Suprapubic skin (tissue), 4 donors: ENCODE measurements around the gene TMEM170A. TPM values are rescaled to one million over a fixed set of nuclear protein-coding genes. Genes with fewer than 3 reads are reported as not detected.
A peak's percentile ranks its signal among the peaks of the same experiment; 100 is the strongest.

Experiments used
- DNase-seq, 2 donors: peaks; one replicate each; pipeline ENCODE4 v3.0.0-alpha.2; 2019; ENCODE audit warnings: low spot score in 2 of 2
- H3K27ac ChIP-seq: fragments of 200-600 bp; sonication (generic); one replicate; pipeline ENCODE4 v1.5.1; 2019
- H3K27me3 ChIP-seq: fragments of 200-600 bp; sonication (generic); one replicate; pipeline ENCODE4 v1.5.1; 2019
- H3K36me3 ChIP-seq: fragments of 200-600 bp; sonication (generic); one replicate; pipeline ENCODE4 v1.5.1; 2019
- H3K4me1 ChIP-seq: fragments of 200-600 bp; sonication (generic); one replicate; pipeline ENCODE4 v1.5.1; 2019
- H3K4me3 ChIP-seq: fragments of 200-600 bp; sonication (generic); one replicate; pipeline ENCODE4 v1.5.1; 2019; ENCODE audit warnings: mild to moderate bottlenecking
- H3K9me3 ChIP-seq: fragments of 200-600 bp; sonication (generic); one replicate; pipeline ENCODE4 v1.5.1; 2019
- CTCF ChIP-seq, 2 donors: fragments of 200-600 bp in 1 of 2; fragments of 450-650 bp in 1 of 2; sonication (generic) in 1 of 2; IDR thresholded peaks; one replicate each; pipeline ENCODE4 v1.5.1; 2016 to 2019; ENCODE audit warnings: antibody characterized with exemption in 2 of 2, mild to moderate bottlenecking in 1 of 2, moderate library complexity in 1 of 2
- EP300 ChIP-seq: sonication (generic); formaldehyde crosslinking; IDR thresholded peaks from one replicate; pipeline ENCODE4 v1.6.1; 2017; ENCODE audit warnings: antibody characterized with exemption
- POLR2A ChIP-seq, 2 donors: fragments of 450-650 bp; IDR thresholded peaks; one replicate each; pipeline ENCODE4 v1.6.1; 2017; ENCODE audit warnings: antibody characterized with exemption in 2 of 2, mild to moderate bottlenecking in 2 of 2, moderate library complexity in 2 of 2
- POLR2AphosphoS5 ChIP-seq, 3 donors: sonication (generic); formaldehyde crosslinking; IDR thresholded peaks; one replicate each; pipeline ENCODE4 v1.6.1; 2017; ENCODE audit warnings: antibody characterized with exemption in 3 of 3
- WGBS: methylation state at CpG from one replicate; pipeline ENCODE4 v1.1.5; 2018; 5-methylcytosine and 5-hydroxymethylcytosine counted together
- total RNA-seq, 4 donors: library from RNA; depleted of rRNA; stranded (reverse); fragments of >200 nt; gene quantifications; one replicate each; pipeline ENCODE4 v1.1.0, GENCODE V29; 2016

TMEM170A gene
- total RNA-seq, 4 donors from 2014 or later, result 15.8 to 17.5 (median 16.5) TPM

- TF ChIP-seq POLR2A (IDR thresholded peaks at IDR 0.05) (no peak), POLR2AphosphoS5 (IDR thresholded peaks at IDR 0.05) (no peak), EP300 (no peak), CTCF (IDR thresholded peaks at IDR 0.05) (no peak)
- no peaks in the 10 kb centered on the region for H3K36me3 ChIP-seq
- peaks cover 21% of the 10 kb centered on the region for H3K4me1 ChIP-seq
- WGBS, result 38% methylated on average over 1 of the region's 1 CpG
- H3K27ac ChIP-seq, result no peak overlapping the region
- H3K9me3 ChIP-seq, result no peaks in the 10 kb centered on the region
- H3K4me3 ChIP-seq, result no peak overlapping the region
- peak in 1 of 2 donors; percentile 28 for DNase-seq
- H3K27me3 ChIP-seq, result no peaks in the 10 kb centered on the region
These were observed 4.0 kb downstream of the TMEM170A start for GRCh38 chr16:75460446-75460845.

GRCh38 chr16:75459691-75460090, 4.8 kb downstream of the TMEM170A start:
- H3K36me3 ChIP-seq, result no peaks in the 10 kb centered on the region
- H3K27me3 ChIP-seq, result no peaks in the 10 kb centered on the region
- H3K9me3 ChIP-seq, result no peaks in the 10 kb centered on the region
- DNase-seq, result no peak
- H3K4me3 ChIP-seq, result no peak overlapping the region
- TF ChIP-seq EP300 (no peak), POLR2A (IDR thresholded peaks at IDR 0.05) (no peak), POLR2AphosphoS5 (IDR thresholded peaks at IDR 0.05) (no peak), CTCF (IDR thresholded peaks at IDR 0.05) (no peak)
- H3K27ac ChIP-seq, result no peak overlapping the region
- peaks cover 18% of the 10 kb centered on the region for H3K4me1 ChIP-seq
- WGBS, result 97% methylated on average over 4 of the region's 4 CpGs

DNA sequence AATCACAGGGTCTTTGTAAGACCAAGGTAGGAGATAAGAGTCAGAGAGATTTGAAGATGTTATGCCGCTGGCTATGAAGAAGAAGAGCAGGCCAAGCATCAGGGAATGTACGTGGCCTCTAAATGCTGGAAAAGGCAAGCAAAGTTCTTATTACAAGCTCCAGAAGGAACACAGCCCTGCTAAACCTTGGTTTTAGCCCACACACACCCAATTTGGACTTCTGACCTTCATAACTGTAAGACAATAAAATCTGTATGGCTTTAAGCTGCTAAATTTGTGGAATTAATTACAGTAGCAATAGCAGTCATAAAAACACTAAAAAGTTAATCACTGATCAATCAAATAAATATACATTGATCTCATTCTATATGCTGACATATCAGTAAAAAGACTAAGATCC, 6.0 kb downstream of the TMEM170A start:
- Histone ChIP-seq H3K4me3 (no peak overlapping the region), H3K27me3 (no peaks in the 10 kb centered on the region), H3K27ac (no peak overlapping the region), H3K4me1 (peaks cover 16% of the 10 kb centered on the region), H3K9me3 (no peaks in the 10 kb centered on the region), H3K36me3 (no peaks in the 10 kb centered on the region)
- WGBS, result 94% methylated on average over 2 of the region's 2 CpGs
- TF ChIP-seq POLR2AphosphoS5 (IDR thresholded peaks at IDR 0.05) (no peak), CTCF (IDR thresholded peaks at IDR 0.05) (no peak), POLR2A (IDR thresholded peaks at IDR 0.05) (no peak), EP300 (no peak)
- no peak for DNase-seq

DNA sequence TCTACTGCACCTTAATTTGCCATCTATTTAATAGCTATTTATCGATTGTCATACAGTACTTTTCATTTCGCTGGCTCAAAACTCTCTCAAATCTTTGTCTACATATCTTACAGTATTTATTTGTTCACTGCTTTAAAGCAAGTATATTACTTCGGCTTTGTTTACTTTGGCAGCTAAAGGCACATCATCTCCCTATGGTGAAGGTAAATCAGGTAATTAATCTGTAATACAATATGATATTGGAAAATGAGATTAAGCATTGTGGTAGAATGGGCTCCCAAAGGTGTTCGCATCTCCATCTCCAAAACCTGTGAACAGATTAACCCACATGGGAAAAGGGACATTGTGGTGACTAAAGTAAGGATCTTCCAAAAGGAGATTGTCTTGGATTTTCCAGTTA, 6.5 kb downstream of the TMEM170A start:
- TF ChIP-seq CTCF (IDR thresholded peaks at IDR 0.05), result no peak
- no peak for TF ChIP-seq EP300
- no peak for TF ChIP-seq POLR2AphosphoS5 (IDR thresholded peaks at IDR 0.05)
- TF ChIP-seq POLR2A (IDR thresholded peaks at IDR 0.05), result no peak
- Histone ChIP-seq H3K9me3 (no peaks in the 10 kb centered on the region), H3K4me3 (no peak overlapping the region), H3K36me3 (no peaks in the 10 kb centered on the region), H3K27ac (no peak overlapping the region), H3K4me1 (peaks cover 14% of the 10 kb centered on the region), H3K27me3 (no peaks in the 10 kb centered on the region)
- WGBS, result 92% methylated on average over 4 of the region's 4 CpGs
- no peak for DNase-seq

- peaks cover 10% of the 10 kb centered on the region for H3K4me1 ChIP-seq
- no peaks in the 10 kb centered on the region for H3K9me3 ChIP-seq
- no peak for TF ChIP-seq POLR2AphosphoS5 (IDR thresholded peaks at IDR 0.05)
- TF ChIP-seq CTCF (IDR thresholded peaks at IDR 0.05), result no peak
- TF ChIP-seq EP300, result no peak
- no peak for TF ChIP-seq POLR2A (IDR thresholded peaks at IDR 0.05)
- DNase-seq, result peak in 1 of 2 donors; percentile 37
- H3K27me3 ChIP-seq, result no peaks in the 10 kb centered on the region
- no peak overlapping the region for H3K27ac ChIP-seq
- no peaks in the 10 kb centered on the region for H3K36me3 ChIP-seq
- WGBS, result 93% methylated on average over 5 of the region's 5 CpGs
- H3K4me3 ChIP-seq, result no peak overlapping the region
These were observed 6.9 kb downstream of the TMEM170A start for GRCh38 chr16:75457485-75458021.
